K562 (cell line): ENCODE measurements around the gene TRAPPC2L. TPM values are rescaled to one million over a fixed set of nuclear protein-coding genes. Genes with fewer than 3 reads are reported as not detected.
A peak's percentile ranks its signal among the peaks of the same experiment; 100 is the strongest.

Experiments
- ATAC-seq: fragments of 200-7000 bp; cut with Tn5 transposase; 3 replicates; pipeline ENCODE4 v1.9.1; 2020; ENCODE audit warnings: moderate library complexity
- BruUV-seq: library from RNA; stranded (reverse); fragments of 400-500 nt; replicated peaks from 2 replicates; lab custom pipeline; 2021; lab: Mats Ljungman, UMichigan
- CTCF ChIA-PET: fragments of 300-600 bp; formaldehyde crosslinking; extraction: SDS; loops from one replicate; lab custom pipeline; 2021; ENCODE audit warnings: low intra/inter-chr PET ratio; lab: Yijun Ruan, JAX
- POLR2A ChIA-PET: fragments of 300-600, 350-650 bp; sonication (Branson Sonifier 250); formaldehyde crosslinking; extraction: SDS; loops from one replicate; lab custom pipeline; 2021; ENCODE audit warnings: antibody characterized with exemption, inconsistent platforms; lab: Yijun Ruan, JAX
- DNase-seq, 4 experiments: peaks; one replicate each; pipeline versions ENCODE4 v3.0.0 to v3.0.0-alpha.2; 2011 to 2018; ENCODE audit warnings: low spot score in 3 of 4, mixed read lengths in 3 of 4; ENCODE audit errors: extremely low read depth in 1 of 4
- FAIRE-seq: peaks from 2 replicates; lab custom pipeline; 2011; peaks lifted over from hg19 to GRCh38; lab: Jason Lieb, UNC
- H2AFZ ChIP-seq: 2 replicates; pipeline ENCODE4 v1.6.0; 2011; ENCODE audit warnings: low read depth, low read length, control low read depth, inconsistent platforms
- H3K27ac ChIP-seq: fragments of 200-600 bp; 3 replicates; pipeline ENCODE4 v1.8.0; 2011; ENCODE audit warnings: low read depth, mild to moderate bottlenecking, control low read depth, inconsistent platforms, low read length, moderate library complexity, mixed read lengths; ENCODE audit errors: extremely low read depth
- H3K27me3 ChIP-seq, 2 experiments: fragments of 300-600 bp in 1 of 2; 2 replicates in 1 of 2; 3 replicates in 1 of 2; pipeline versions ENCODE4 v1.6.0 to v1.8.0; 2011; ENCODE audit warnings: inconsistent platforms in 2 of 2, low read length in 2 of 2, mild to moderate bottlenecking in 1 of 2, mixed read lengths in 1 of 2, moderate library complexity in 1 of 2; ENCODE audit not compliant: control insufficient read depth in 2 of 2, insufficient read depth in 2 of 2
- H3K36me3 ChIP-seq: fragments of 300-600 bp; 3 replicates; pipeline ENCODE4 v1.8.0; 2011; ENCODE audit warnings: mild to moderate bottlenecking, low read length, inconsistent platforms; ENCODE audit not compliant: control insufficient read depth, insufficient read depth
- H3K4me1 ChIP-seq, 2 experiments: fragments of 200-600 bp in 1 of 2; replicated peaks in 1 of 2; 2 replicates in 1 of 2; 3 replicates in 1 of 2; pipeline versions ENCODE4 v1.5.1 to v1.8.0; 2011; ENCODE audit warnings: inconsistent platforms in 2 of 2, low read length in 2 of 2, mild to moderate bottlenecking in 1 of 2, mixed read lengths in 1 of 2, moderate library complexity in 1 of 2; ENCODE audit not compliant: control insufficient read depth in 2 of 2, insufficient read depth in 2 of 2
- H3K4me2 ChIP-seq: 2 replicates; pipeline ENCODE4 v1.6.1; 2011; ENCODE audit warnings: low read length, control low read depth, inconsistent platforms, mixed read lengths; ENCODE audit not compliant: insufficient read depth
- H3K4me3 ChIP-seq: fragments of 200-600 bp; sonication (generic), shearing (Covaris generic); 2 replicates; pipeline ENCODE4 v1.5.1; 2016; ENCODE audit warnings: control low read depth, inconsistent platforms
- H3K79me2 ChIP-seq: fragments of 200-600 bp; 3 replicates; pipeline ENCODE4 v1.8.0; 2011; ENCODE audit warnings: low read length, inconsistent platforms; ENCODE audit not compliant: control insufficient read depth, insufficient read depth
- H3K9ac ChIP-seq, 2 experiments: 2 replicates each; pipeline versions ENCODE4 v1.6.0 to v1.6.1; 2011; ENCODE audit warnings: low read depth in 2 of 2, low read length in 2 of 2, control low read depth in 1 of 2, inconsistent platforms in 1 of 2, mild to moderate bottlenecking in 1 of 2, mixed read lengths in 1 of 2; ENCODE audit not compliant: insufficient read depth in 1 of 2
- H3K9me1 ChIP-seq: one replicate; pipeline ENCODE4 v1.6.0; 2011; ENCODE audit warnings: inconsistent platforms, mild to moderate bottlenecking, low read length, moderate library complexity; ENCODE audit not compliant: control insufficient read depth, insufficient read depth
- H3K9me3 ChIP-seq: replicated peaks from 2 replicates; pipeline ENCODE4 v1.5.1; 2011; ENCODE audit warnings: low read depth, low read length, inconsistent platforms; ENCODE audit not compliant: control insufficient read depth, insufficient read depth
- H4K20me1 ChIP-seq: replicated peaks from 2 replicates; pipeline ENCODE4 v1.6.1; 2011; ENCODE audit warnings: low read length, inconsistent platforms, mixed read lengths; ENCODE audit not compliant: control insufficient read depth, insufficient read depth
- CBFB ChIP-seq: sonication (generic); formaldehyde crosslinking; IDR thresholded peaks from 2 replicates; pipeline ENCODE4 v1.4.0; 2020; ENCODE audit warnings: mild to moderate bottlenecking, missing genetic modification reagents
- RHOXF2B ChIP-seq: fragments of 250-450 bp; sonication (Bioruptor Pico); conservative IDR thresholded peaks from 2 replicates; pipeline ENCODE4 v1.5.1; 2021
- SMAD1 ChIP-seq: fragments of 150-350 bp; IDR thresholded peaks from 2 replicates; pipeline ENCODE4 v1.6.1; 2014; ENCODE audit warnings: low read length, low read depth; ENCODE audit not compliant: partially characterized antibody
- ZNF512 ChIP-seq: IDR thresholded peaks from 2 replicates; pipeline ENCODE4 v1.6.1; 2016; ENCODE audit warnings: missing genetic modification characterization, missing compliant biosample characterization
- WGBS: fragments of 100-300 bp; shearing (Covaris generic); methylation state at CpG from one replicate; pipeline ENCODE4 v1.1.6; 2016; ENCODE audit warnings: low coverage, mixed read lengths; ENCODE audit not compliant: insufficient coverage; ENCODE audit errors: missing lambda C conversion rate; 5-methylcytosine and 5-hydroxymethylcytosine counted together
- in situ Hi-C: fragments of 300-500 bp; cut with MboI; formaldehyde crosslinking; loops from 4 replicates; pipeline ENCODE4 v1.15.0; 2018; ENCODE audit warnings: inconsistent platforms, mixed read lengths
- intact Hi-C: fragments of 100-400 bp; cut with micrococcal nuclease; formaldehyde crosslinking; loops from 2 replicates; pipeline ENCODE4 v1.14.2; 2022
- polyA plus RNA-seq, 8 experiments: library from polyadenylated mRNA; depleted of rRNA in 4 of 8; stranded (reverse) in 5 of 8; unstranded in 3 of 8; fragments of >200 nt; fragmentation: Nextera tagmentation in 2 of 8; fragmentation: Illumina TruSeq in 1 of 8; extraction: Ambion mirVana in 2 of 8; extraction: Trizol in 1 of 8; gene quantifications; 2 replicates each; pipeline versions ENCODE4 v1.2.1 to v1.2.3, GENCODE V29; 2011 to 2014; ENCODE audit warnings: inconsistent platforms in 1 of 8, missing spikeins in 1 of 8
- total RNA-seq, 7 experiments: library from RNA; depleted of rRNA in 6 of 7; stranded (reverse); fragments of >200 nt in 6 of 7; fragmentation: Illumina TruSeq in 2 of 7; extraction: Trizol in 2 of 7; gene quantifications; 2 replicates each; pipeline versions ENCODE4 v1.2.1 to v1.2.3, GENCODE V29; 2011 to 2021; ENCODE audit warnings: low replicate concordance in 1 of 7

TRAPPC2L gene
- total and polyA plus RNA-seq, 9 of the 15 experiments (the other 6 are each of a cell fraction or from before 2014, with no cell fraction given): 60.4 to 398 (median 97.5) TPM

GRCh38 chr16:88840600-88841215, 16.2 kb upstream of the TRAPPC2L start:
- TF ChIP-seq RHOXF2B (CRISPR knock-in tag) (no peak), SMAD1 (no peak), CBFB (CRISPR knock-in tag) (no peak), ZNF512 (tag) (no peak)
- WGBS: 89% methylated on average over 30 of the region's 30 CpGs
- Histone ChIP-seq H3K9me1 (no peaks in the 10 kb centered on the region), H3K27me3 (no peaks in the 10 kb centered on the region), H2AFZ (no peak overlapping the region), H3K9me3 (no peaks in the 10 kb centered on the region), H3K4me3 (no peak overlapping the region), H3K36me3 (no peaks in the 10 kb centered on the region; the same call in 2 of the 3 replicates), H3K9ac (peak overlapping the region in 1 of 2 experiments; percentile 45; a peak in 1 of 4 replicates), H3K79me2 (no peaks in the 10 kb centered on the region), H3K4me1 (peaks cover 0 to 47% of the 10 kb centered on the region in 2 experiments; a peak in 2 of 5 replicates), H3K27ac (no peak overlapping the region), H3K4me2 (no peak overlapping the region), H4K20me1 (no peaks in the 10 kb centered on the region)
- FAIRE-seq (no peak), ATAC-seq (no peak), DNase-seq (no peak)
- BruUV-seq: no TSS peak
- intact Hi-C loops: no loop called here
- POLR2A ChIA-PET: interaction anchor here (0.7 to 1.0 kb wide), 3 partner anchors 13 to 87 kb away, joined by 3 to 4 read pairs (median 4); no protein-coding TSS in a partner anchor
- CTCF ChIA-PET: no interaction called here
- in situ Hi-C loops: no loop called here
